Fibroblast of the conjunctiva (primary cell): Measurements from ENCODE around the gene TECR.
"Not testable (repeated sequence)": the region's sequence is repeated elsewhere in the genome, so short reads cannot be mapped to it uniquely, and the experiment has no call there.

Experiments
- DNase-seq: peaks from one replicate; pipeline ENCODE4 v3.0.0-alpha.2; 2010; ENCODE audit warnings: low read depth

Gene TECR

GRCh38 chr19:14561249-14561648, 31.9 kb downstream of the TECR start:
- DNase-seq, result no peak

GRCh38 chr19:14561847-14562351, 32.5 kb downstream of the TECR start:
- DNase-seq, result no peak

DNA sequence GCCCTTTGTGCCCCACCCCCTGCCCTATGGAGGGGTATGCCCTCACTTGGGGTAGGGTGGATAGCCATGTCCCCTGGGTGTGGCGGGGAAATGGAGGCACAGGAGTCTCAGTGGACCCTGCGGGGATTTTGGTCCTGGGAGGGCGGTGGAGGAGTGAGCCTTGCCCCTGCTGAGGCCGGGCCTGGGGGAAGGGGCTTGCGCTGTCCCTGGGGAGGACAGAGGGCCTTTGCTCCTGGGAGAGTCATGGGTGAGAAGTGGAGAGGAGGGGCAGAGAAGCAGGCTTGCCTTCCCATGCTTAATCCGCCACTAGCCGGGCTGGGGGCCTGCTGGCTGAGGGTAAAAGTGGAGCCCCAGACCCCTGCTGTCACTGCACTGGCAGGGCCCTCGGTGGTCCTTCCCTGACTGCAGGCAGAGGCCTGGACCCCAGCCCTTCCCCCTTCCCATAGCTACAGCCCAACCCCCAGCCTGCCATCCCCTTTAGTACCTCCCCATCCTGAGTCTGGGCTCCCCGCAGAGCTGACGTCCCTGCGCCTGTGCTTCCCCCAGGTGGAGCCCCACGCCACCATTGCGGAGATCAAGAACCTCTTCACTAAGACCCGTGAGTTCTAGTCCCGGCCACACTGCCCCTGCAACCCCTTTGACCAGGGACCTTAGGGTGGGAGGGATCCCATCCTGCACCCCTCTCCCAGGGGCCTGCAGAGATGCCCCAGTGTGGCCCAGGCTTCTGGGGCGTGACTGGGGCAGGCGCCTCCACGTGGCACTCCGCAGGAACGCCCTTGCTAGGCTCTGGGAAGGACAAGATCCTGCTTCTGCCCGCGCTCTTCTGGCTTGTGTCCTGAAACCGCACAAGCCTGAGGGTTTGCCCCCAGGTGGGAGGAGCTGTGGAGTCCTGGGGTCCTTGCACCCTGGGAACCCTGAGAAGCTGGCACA, 33.5 kb downstream of the TECR start:
- DNase-seq, result no peak

DNA sequence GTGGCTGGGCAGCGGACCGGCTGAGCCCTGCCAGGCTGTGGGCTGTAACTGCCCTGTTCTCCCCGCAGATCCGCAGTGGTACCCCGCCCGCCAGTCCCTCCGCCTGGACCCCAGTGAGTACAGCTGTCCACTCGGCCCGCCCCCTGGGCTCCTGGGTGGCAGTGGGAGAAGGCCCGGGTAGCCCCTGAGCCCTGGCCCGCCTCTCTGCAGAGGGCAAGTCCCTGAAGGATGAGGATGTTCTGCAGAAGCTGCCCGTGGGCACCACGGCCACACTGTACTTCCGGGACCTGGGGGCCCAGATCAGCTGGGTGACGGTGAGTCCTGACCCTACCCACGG, 34.2 kb downstream of the TECR start:
- no peak for DNase-seq

DNA sequence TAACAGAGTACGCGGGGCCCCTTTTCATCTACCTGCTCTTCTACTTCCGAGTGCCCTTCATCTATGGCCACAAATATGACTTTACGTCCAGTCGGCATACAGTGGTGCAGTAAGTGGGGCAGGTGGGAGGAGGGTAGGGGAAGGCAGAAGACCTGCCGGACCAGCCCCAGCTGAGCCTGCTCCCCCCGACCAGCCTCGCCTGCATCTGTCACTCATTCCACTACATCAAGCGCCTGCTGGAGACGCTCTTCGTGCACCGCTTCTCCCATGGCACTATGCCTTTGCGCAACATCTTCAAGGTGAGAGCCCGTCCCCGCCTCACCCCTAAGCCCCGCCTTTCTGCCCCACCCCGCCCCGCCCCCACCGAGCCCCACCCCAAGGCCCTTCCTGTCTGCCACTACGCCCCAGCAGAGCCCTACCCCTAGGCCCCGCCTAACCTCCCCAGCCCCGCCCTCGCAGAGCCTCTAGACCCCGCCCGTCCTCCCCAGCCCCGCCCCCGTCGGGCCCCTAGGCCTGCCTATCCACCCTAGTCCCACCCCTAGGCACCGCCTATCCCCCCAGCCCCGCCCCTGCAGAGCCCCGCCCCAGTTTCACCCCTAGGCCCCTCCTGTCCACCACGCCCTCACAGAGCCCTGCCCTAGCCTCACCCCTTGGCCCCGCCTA, 34.7 kb downstream of the TECR start:
- DNase-seq, result no peak

- not testable (repeated sequence) for DNase-seq
These were observed 35.4 kb downstream of the TECR start for GRCh38 chr19:14564652-14565297.

DNA sequence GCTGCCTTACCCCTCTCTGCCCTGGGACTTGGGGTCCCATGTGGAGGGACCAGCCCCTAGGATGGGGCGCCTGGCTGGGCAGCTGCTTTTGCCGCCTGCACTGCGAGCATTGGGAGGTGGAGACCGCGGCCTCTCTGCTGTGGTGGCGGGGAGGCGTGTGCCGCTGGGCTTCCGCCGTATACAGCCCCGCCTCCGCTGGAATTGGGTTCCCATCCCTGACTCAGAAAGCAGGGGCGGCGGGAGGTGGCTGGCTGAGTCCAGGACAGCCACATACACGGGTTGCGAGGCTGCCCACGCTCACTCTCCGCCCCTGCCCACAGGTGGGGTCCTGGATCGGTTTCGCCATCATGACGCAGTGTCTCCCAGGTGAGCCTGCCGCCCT, 35.9 kb downstream of the TECR start:
- DNase-seq, result no peak

- DNase-seq, result no peak
These were observed 36.6 kb downstream of the TECR start for GRCh38 chr19:14565765-14566711.

- no peak for DNase-seq
These were observed 37.3 kb downstream of the TECR start for GRCh38 chr19:14566712-14567077.

GRCh38 chr19:14567079-14567478, 37.7 kb downstream of the TECR start:
- no peak for DNase-seq

- no peak for DNase-seq
These were observed 41.6 kb downstream of the TECR start for GRCh38 chr19:14570864-14571527.

- DNase-seq, result peak; percentile 90
These were observed 42.5 kb downstream of the TECR start, which contains the start of gene NDUFB7 for GRCh38 chr19:14571695-14572490. Gene NDUFB7 (minus strand): TSS chr19:14572066. CDS start chr19:14572000, 66 bp downstream.

DNA sequence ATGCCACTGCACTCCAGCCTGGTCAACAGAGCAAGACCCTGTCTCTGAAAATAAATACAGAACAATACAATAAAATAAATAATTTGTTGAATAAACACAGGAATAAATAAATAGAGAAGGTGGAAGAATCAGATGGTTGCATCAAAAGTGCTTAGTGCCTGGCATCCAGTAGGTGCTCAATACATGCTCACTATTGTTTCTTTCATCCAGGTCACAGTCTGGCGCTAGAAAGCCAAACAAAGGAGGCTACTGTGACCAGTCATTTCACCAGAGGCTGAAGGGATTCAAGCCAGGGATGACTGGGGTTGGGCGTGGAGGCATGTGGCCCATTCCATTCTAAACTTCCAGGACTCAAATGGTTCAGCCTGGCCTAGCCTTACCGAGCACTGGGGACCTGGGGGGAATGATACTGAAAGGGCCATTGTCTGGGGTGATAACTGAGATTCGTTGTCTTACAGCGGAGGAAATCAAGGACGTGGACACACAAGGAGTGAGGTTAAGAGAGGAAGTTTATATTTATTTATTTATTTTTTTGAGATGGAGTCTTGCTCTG, 46.1 kb downstream of the TECR start:
- DNase-seq, result no peak

DNA sequence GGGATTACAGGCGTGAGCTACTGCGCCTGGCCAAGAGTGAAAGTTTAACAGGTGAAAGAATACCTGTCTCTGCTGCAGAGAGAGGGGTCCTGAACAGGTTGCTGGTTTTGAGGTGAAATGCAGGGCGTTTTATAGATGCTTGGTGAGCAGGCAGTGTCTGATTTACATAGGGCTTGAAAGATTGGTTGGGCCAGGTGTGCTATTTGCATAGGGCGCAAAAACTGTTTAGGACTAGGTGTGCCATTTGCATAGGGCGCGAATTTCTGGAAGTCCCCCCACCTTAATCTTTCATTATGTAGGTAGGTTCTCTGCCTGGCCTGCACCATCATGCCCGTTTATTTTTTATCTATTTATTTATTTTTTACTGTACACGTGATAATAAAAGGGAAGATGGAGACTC, 47.0 kb downstream of the TECR start:
- no peak for DNase-seq

DNA sequence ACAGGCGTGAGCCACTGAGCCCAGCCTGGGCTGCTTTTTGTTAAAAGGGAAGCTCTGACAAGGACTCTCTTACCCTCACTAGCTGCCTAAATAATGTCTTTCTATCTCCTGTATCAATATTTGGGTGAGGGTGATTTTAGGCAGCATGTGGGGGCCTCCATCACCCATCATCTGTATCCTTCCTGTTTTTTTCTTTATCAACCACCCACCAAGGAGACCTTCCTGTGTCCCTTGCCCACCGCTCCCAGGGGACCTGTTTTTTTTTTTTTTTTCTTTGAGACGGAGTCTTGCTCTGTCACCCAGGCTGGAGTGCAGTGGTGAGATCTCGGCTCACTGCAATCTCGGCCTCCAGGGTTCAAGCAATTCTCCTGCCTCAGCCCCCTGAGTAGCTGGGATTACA, 47.9 kb downstream of the TECR start:
- no peak for DNase-seq

DNA sequence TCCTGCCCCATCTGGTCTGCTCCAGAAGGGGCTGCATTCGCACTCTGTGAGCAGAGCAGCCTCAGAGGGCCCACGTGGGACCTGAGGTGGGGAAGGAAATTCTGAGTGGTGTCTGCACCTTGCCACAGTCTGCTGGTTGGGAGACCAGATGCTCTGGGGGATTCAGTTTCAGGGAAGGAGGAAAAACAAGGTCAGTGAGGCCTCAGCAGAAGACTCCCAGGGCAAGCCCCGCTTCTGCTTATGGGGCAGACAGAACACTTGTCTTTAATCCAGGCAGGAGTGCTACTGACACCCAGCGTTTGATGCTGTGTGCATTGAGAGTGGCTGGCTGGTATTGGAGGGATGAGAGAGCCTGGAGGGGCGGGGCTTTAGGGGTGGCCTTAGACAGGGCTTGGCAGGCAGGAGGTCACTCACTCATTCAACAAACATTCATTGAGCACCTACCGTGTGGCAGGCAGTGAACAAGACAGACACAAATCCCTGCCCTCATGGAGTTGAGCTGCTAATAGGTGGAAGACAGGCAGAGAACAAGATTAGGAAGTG, 48.6 kb downstream of the TECR start:
- DNase-seq, result no peak

DNA sequence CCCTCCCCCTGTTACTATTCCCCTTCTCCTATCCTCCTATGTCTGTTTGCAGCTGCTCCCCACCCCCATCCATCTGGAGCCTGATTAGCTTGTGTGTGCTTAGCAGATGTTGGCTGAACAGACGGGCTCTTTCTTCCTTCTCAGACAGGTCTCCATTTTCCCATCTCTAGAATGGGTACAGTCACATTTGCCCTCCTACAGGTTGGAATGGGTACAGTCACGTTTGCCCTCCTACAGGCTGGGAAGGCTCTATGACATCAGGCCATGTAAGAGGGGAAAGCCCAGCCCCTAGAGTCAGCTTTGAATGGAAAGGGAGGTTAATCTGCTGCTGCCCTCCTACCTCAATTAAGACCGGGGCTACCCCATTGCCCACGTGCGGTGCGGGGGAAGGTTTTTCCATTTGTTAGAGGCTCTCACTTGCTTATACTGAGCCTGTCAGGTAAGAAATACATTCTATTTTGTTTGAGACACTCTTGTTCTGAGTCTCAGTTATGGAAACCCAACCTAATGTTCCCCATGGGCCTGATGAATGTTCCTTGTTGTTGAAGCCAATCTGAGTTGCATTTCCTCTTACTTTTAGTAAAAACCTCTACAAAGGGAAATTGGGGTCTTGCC, 51.3 kb downstream of the TECR start:
- DNase-seq, result no peak

DNA sequence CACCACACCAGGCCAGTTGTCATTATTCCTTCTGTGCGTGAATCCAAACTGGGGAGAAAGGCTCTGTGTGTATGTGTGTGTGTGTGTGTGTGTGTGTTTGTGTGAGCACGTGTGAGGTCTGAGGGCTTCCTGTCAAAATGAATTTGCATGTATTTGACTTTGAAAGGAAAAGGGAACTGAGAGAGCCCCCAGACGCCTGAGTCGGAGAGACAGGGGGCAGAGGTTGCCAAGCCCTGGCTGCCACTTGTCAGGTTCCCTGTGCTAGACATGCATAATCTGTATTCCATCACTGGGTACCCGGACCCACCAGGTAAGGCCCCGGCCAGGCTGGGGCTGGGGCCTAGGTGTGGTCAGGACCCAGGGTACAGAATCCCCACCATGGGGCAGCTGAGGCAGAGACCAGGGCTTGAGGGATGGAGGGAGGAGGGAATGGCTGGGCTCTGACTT, 53.5 kb downstream of the TECR start, which contains the start of gene CLEC17A:
Gene CLEC17A (plus strand): TSS at position 191 of the 447 bp plus-strand sequence. CDS start 77 bp downstream, at position 268.
- no peak for DNase-seq

DNA sequence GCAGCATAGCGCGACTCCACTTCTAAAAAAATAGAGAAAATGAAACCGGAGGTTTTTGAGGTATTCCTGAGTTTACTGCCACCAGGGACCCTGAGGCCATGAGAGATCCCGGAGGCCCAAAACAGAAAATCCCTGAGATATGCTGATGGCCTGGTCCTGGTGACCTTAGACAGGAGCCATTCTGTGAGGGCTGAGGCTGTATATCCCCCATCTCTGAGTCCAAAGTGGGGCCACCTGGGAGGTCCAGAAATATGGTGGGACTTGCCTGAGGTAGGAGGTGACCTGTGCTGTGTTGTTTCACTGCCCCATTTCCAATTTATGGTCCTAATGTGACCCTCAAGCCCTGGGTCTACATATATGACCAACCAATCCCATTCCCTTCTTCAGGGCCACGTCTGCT, 55.0 kb downstream of the TECR start:
- not testable (repeated sequence) for DNase-seq
